Esophagus squamous epithelium (tissue), 5 donors: ENCODE results near the gene UCN. TPM values are rescaled to one million over a fixed set of nuclear protein-coding genes. Genes with fewer than 3 reads are reported as not detected.

Source experiments
- DNase-seq: peaks from one replicate; lab custom pipeline; 2025; lab: John Stamatoyannopoulos, UW
- H3K27ac ChIP-seq, 4 donors: fragments of 200-600 bp; sonication (generic); one replicate each; pipeline ENCODE4 v1.5.1; 2016 to 2019; ENCODE audit warnings: mild to moderate bottlenecking in 1 of 4
- H3K27me3 ChIP-seq, 4 donors: fragments of 200-600 bp; sonication (generic); 1 replicate in 3 of 4; 2 replicates in 1 of 4; pipeline versions ENCODE4 v1.5.1 to v1.6.0; 2017 to 2021; ENCODE audit warnings: antibody characterized with exemption in 1 of 4
- H3K36me3 ChIP-seq, 3 donors: fragments of 200-600 bp; sonication (generic); one replicate each; pipeline ENCODE4 v1.5.1; 2016 to 2019
- H3K4me1 ChIP-seq, 3 donors: fragments of 200-600 bp; sonication (generic); one replicate each; pipeline ENCODE4 v1.5.1; 2017 to 2019
- H3K4me3 ChIP-seq, 4 donors: fragments of 200-600 bp; sonication (generic); 1 replicate in 3 of 4; 2 replicates in 1 of 4; pipeline ENCODE4 v1.5.1; 2016 to 2019; ENCODE audit warnings: mild to moderate bottlenecking in 2 of 4, moderate library complexity in 1 of 4
- H3K9me3 ChIP-seq, 3 donors: fragments of 200-600 bp; sonication (generic); one replicate each; pipeline ENCODE4 v1.5.1; 2016 to 2019
- POLR2A ChIP-seq, 4 donors: fragments of 450-650 bp; IDR thresholded peaks; one replicate each; pipeline ENCODE4 v1.6.1; 2017; ENCODE audit warnings: antibody characterized with exemption in 4 of 4, mild to moderate bottlenecking in 4 of 4, moderate library complexity in 3 of 4
- WGBS, 2 donors: methylation state at CpG; one replicate each; pipeline ENCODE4 v1.1.5; 2018; 5-methylcytosine and 5-hydroxymethylcytosine counted together
- intact Hi-C: fragments of 100-400 bp; cut with DNase I; formaldehyde crosslinking; loops from one replicate; pipeline ENCODE4 v1.15.0; 2022
- total RNA-seq, 4 donors: library from RNA; depleted of rRNA; stranded (reverse); fragments of >200 nt; gene quantifications; one replicate each; pipeline ENCODE4 v1.1.0, GENCODE V29; 2016
- TF ChIP-seq, protein P1 (sequence below), 6 experiments: fragments of 450-650 bp in 4 of 6; fragments of 200-600 bp in 2 of 6; sonication (generic) in 2 of 6; IDR thresholded peaks; one replicate each; pipeline ENCODE4 v1.5.1; 2016 to 2019; ENCODE audit warnings: antibody characterized with exemption in 6 of 6, mild to moderate bottlenecking in 4 of 6, moderate library complexity in 4 of 6
- donor health status: DM: yes; HTN: yes; CAD: no.

The UCN gene
- total RNA-seq, 4 donors from 2014 or later: 1.1 TPM; not detected in 3

DNA sequence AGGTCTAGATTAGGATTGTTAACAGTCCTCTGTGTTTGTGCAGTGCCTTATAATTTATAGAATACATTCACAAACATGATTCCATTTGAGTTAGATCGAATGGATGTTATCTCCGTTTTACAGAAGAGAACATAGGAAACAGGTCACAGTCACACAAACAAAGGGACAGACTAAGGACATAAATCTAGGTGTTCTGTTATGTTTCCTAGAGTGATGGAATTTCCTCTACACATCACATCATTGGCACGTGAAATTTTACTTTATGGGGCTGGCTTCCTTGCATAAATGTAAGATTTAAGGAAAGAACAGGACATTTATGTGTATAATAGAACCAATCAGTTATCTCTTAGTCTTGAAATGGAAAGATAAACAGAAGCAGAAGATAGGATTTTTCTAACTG is 19.6 kb downstream of the UCN start:
- H3K4me3 ChIP-seq: no peak overlapping the region
- H3K27ac ChIP-seq: no peak overlapping the region
- H3K9me3 ChIP-seq: no peaks in the 10 kb centered on the region
- H3K36me3 ChIP-seq: no peaks in the 10 kb centered on the region
- no peak for DNase-seq
- H3K27me3 ChIP-seq: peaks cover 0 to 45% (median 0%) of the 10 kb centered on the region in 4 donors
- TF ChIP-seq POLR2A (IDR thresholded peaks at IDR 0.05): no peak
- TF ChIP-seq, protein P1, sequence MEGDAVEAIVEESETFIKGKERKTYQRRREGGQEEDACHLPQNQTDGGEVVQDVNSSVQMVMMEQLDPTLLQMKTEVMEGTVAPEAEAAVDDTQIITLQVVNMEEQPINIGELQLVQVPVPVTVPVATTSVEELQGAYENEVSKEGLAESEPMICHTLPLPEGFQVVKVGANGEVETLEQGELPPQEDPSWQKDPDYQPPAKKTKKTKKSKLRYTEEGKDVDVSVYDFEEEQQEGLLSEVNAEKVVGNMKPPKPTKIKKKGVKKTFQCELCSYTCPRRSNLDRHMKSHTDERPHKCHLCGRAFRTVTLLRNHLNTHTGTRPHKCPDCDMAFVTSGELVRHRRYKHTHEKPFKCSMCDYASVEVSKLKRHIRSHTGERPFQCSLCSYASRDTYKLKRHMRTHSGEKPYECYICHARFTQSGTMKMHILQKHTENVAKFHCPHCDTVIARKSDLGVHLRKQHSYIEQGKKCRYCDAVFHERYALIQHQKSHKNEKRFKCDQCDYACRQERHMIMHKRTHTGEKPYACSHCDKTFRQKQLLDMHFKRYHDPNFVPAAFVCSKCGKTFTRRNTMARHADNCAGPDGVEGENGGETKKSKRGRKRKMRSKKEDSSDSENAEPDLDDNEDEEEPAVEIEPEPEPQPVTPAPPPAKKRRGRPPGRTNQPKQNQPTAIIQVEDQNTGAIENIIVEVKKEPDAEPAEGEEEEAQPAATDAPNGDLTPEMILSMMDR (IDR thresholded peaks at IDR 0.05): no peak
- intact Hi-C loops: no loop called here
- H3K4me1 ChIP-seq: peaks cover 5 to 11% (median 6%) of the 10 kb centered on the region in 3 donors
- 35 to 41% methylated on average over 3 of the region's 3 CpGs for WGBS, 2 donors

DNA sequence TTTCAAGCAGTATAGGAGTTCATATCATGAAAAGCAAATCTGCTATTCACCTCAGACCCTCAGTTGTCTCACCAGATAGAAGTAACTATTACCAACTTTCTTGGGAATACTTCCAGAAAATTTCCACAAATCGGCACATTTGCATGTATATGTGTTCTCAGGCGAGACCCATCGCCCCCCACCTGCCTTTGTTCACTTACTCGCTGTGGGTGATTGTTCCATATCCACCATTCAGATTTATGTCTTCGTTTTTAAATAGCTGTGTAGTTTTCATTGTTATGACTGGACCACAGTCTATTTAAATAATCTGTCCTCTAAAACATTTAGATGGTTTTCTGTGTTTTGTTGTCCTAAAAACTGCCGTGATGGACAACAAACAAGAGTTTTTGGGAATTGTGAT is 22.8 kb downstream of the UCN start:
- Histone ChIP-seq H3K9me3 (no peaks in the 10 kb centered on the region), H3K4me3 (no peak overlapping the region), H3K4me1 (no peaks in the 10 kb centered on the region), H3K27ac (no peak overlapping the region), H3K36me3 (no peaks in the 10 kb centered on the region), H3K27me3 (peaks cover 0 to 65% (median 0%) of the 10 kb centered on the region in 4 donors)
- TF ChIP-seq POLR2A (IDR thresholded peaks at IDR 0.05): no peak
- DNase-seq: no peak
- intact Hi-C loops: no loop called here
- WGBS, 2 donors: 65 to 74% methylated on average over 6 of the region's 6 CpGs

DNA sequence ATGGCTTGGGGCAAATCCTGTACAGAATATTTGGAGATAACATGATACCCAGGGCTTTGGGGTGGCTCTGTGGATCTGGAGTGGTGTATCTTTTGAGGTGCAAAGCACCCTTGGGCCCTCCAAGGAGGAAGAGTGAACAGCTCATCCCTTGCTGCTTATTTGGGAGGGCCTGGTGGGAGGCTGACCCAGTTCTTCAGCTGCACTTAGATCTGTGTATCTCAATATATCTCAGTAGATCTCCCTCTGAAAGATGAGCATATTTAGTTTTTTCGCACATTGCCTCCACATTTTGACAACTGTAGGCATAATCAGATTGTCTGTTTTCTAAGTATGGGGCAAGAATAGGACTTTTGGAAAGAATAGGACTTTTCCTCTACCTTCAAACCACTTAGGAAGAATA is 23.2 kb downstream of the UCN start:
- H3K27me3 ChIP-seq: peaks cover 0 to 66% (median 0%) of the 10 kb centered on the region in 4 donors
- H3K9me3 ChIP-seq: no peaks in the 10 kb centered on the region
- no peak overlapping the region for H3K27ac ChIP-seq
- H3K4me3 ChIP-seq: no peak overlapping the region
- DNase-seq: no peak
- intact Hi-C loops: no loop called here
- no peaks in the 10 kb centered on the region for H3K4me1 ChIP-seq
- H3K36me3 ChIP-seq: no peaks in the 10 kb centered on the region
- no peak for TF ChIP-seq POLR2A (IDR thresholded peaks at IDR 0.05)
- TF ChIP-seq, protein P1 (IDR thresholded peaks at IDR 0.05): no peak
- 43 to 79% methylated on average over 1 of the region's 1 CpG for WGBS, 2 donors

DNA sequence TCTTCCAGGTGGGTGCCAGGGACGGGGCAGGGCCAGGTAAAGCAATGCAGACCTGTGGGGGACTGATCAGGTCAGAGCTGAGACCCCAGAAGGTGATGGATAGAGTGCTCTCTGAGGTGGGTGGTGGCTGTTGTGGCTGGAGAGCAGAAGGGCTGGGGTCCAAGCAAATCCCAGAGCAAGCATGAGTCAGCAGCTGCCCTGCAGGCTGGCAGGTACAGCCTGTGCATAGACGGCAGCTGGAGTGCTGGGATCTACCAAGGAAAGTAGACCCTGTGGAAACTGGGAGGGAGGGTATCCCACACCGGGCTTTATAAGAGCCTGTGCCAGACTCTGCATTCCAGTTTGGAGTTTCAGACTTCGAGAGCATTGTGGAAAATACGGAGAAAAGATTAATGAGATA is 25.4 kb downstream of the UCN start:
- TF ChIP-seq POLR2A (IDR thresholded peaks at IDR 0.05): no peak
- TF ChIP-seq, protein P1 (IDR thresholded peaks at IDR 0.05): no peak

DNA sequence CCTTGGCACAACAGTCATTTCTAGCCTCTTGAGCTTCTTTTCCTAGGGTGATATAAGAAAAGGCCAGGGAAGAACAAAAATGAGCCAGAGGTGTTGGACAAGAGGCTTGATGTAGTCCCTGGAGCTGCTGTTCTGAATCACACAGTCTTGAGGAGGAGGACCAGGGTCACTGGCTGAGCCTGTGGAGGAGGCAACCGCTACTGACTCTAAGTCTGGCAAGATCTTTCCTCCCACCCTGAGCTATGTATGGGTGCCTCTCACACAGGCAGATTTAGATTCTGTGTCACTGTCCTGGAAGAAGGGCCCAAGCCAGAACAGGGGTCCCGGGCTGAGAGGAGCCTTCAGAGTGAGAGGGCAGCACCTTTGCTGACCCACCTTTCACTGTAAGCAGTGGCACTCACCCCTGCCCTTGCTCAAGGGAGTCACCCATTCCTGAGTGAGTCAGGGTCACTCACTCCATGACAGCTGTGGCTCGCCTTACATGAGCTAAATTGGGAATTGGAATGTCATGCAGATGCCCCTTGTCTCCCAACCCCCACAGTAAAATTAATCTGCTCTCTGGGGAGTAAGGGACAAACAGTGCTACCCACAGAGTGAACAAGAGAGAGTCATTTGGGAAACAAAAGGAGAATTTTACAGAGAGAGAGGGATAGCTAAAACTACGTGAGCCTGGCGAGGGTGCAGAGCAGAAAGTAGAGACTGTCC is 26.2 kb downstream of the UCN start, which contains the start of gene TRIM54:
Gene TRIM54 (plus strand): TSS at position 575 of the 705 bp plus-strand sequence. CDS start 303 bp downstream, outside the sequence.
- no peaks in the 10 kb centered on the region for H3K9me3 ChIP-seq
- WGBS, 2 donors: 61 to 81% methylated on average over 3 to 5 of the region's 5 CpGs
- no peak within 1 kb of the TSS for H3K4me3 ChIP-seq
- no peak within 1 kb of the TSS for H3K27ac ChIP-seq
- no peaks in the 10 kb centered on the region for H3K36me3 ChIP-seq
- no peak for DNase-seq
- intact Hi-C loops: no loop called here
- H3K4me1 ChIP-seq: no peaks in the 10 kb centered on the region
- TF ChIP-seq POLR2A (IDR thresholded peaks at IDR 0.05): no peak
- TF ChIP-seq, protein P1 (IDR thresholded peaks at IDR 0.05): no peak
- peaks cover 0 to 59% (median 0%) of the 10 kb centered on the region in 4 donors for H3K27me3 ChIP-seq

More for the DNA sequence above, 25.4 kb downstream of the UCN start:
- Histone ChIP-seq H3K9me3 (no peaks in the 10 kb centered on the region), H3K4me3 (no peak overlapping the region), H3K36me3 (no peaks in the 10 kb centered on the region), H3K4me1 (no peaks in the 10 kb centered on the region), H3K27me3 (peaks cover 0 to 59% (median 0%) of the 10 kb centered on the region in 4 donors), H3K27ac (no peak overlapping the region)
- 31 to 34% methylated on average over 4 of the region's 5 CpGs for WGBS, 2 donors
- no peak for DNase-seq
- intact Hi-C loops: no loop called here
